GM19035 (cell line): ENCODE measurements around the gene METTL26.
"Not testable (repeated sequence)": the region's sequence is repeated elsewhere in the genome, so short reads cannot be mapped to it uniquely, and the experiment has no call there.

Experiments
- ATAC-seq: cut with Tn5 transposase; IDR thresholded peaks from one replicate; pipeline ENCODE4 v1.9.1; 2021; ENCODE audit not compliant: unreplicated experiment

Gene METTL26

GRCh38 chr16:603933-604332 is 32.2 kb downstream of the METTL26 start:
- ATAC-seq, result no peak

GRCh38 chr16:600781-601180 is 35.3 kb downstream of the METTL26 start:
- no peak for ATAC-seq

- no peak for ATAC-seq
Measured at GRCh38 chr16:598823-599739, 37.0 kb downstream of the METTL26 start.

- not testable (repeated sequence) for ATAC-seq
Measured at GRCh38 chr16:597655-598054, 38.5 kb downstream of the METTL26 start.

- no peak for ATAC-seq
Measured at GRCh38 chr16:596736-597060, 39.4 kb downstream of the METTL26 start.

- ATAC-seq, result no peak
Measured at GRCh38 chr16:595942-596735, 40.0 kb downstream of the METTL26 start.

- no peak for ATAC-seq
Measured at GRCh38 chr16:595094-595528, 41.0 kb downstream of the METTL26 start.

GRCh38 chr16:593807-594206 is 42.3 kb downstream of the METTL26 start:
- ATAC-seq, result no peak

- no peak for ATAC-seq
Measured at GRCh38 chr16:593406-593805, 42.7 kb downstream of the METTL26 start.

GRCh38 chr16:592518-593306 is 43.4 kb downstream of the METTL26 start:
- ATAC-seq, result no peak

GRCh38 chr16:591892-592517 is 44.1 kb downstream of the METTL26 start:
- ATAC-seq, result no peak

- no peak for ATAC-seq
Measured at GRCh38 chr16:591231-591630, 44.9 kb downstream of the METTL26 start.

- ATAC-seq, result no peak
Measured at GRCh38 chr16:590815-591200, 45.3 kb downstream of the METTL26 start.

GRCh38 chr16:590188-590814 is 45.8 kb downstream of the METTL26 start:
- no peak for ATAC-seq

- peak; percentile 73 for ATAC-seq
Measured at GRCh38 chr16:589658-590187, 46.4 kb downstream of the METTL26 start, which contains the start of gene RAB40C. Gene RAB40C, plus strand, starts transcription at chr16:590066. Its CDS starts 226 bp downstream, at chr16:590292.

GRCh38 chr16:588889-589657 is 47.0 kb downstream of the METTL26 start:
- ATAC-seq, result peak; percentile 72

GRCh38 chr16:588639-588888 is 47.5 kb downstream of the METTL26 start:
- ATAC-seq, result no peak

GRCh38 chr16:586645-587590 is 49.2 kb downstream of the METTL26 start:
- ATAC-seq, result no peak
